Measurements from ENCODE around the gene METTL3.
A peak's percentile ranks its signal among the peaks of the same experiment; 100 is the strongest.

The METTL3 gene

GRCh38 chr14:21494902-21495762, 16.0 kb downstream of the METTL3 start:
- H2AFZ ChIP-seq (ENCODE audit: low read length) = no peak overlapping the region
- H3K27ac ChIP-seq (ENCODE audit: low read length) = no peak overlapping the region
- DNase-seq = no peak
- no peak overlapping the region for H3K9ac ChIP-seq (ENCODE audit: low read length)
- H4K20me1 ChIP-seq (ENCODE audit: insufficient read depth, low read length) = no peaks in the 10 kb centered on the region
- no peak overlapping the region for H3K4me3 ChIP-seq (ENCODE audit: low read length)
- no peaks in the 10 kb centered on the region; the same call in 1 of the 2 replicates for H3K36me3 ChIP-seq (replicated peaks; ENCODE audit: insufficient read depth, low read length)
- H3K9me3 ChIP-seq (replicated peaks; ENCODE audit: insufficient read depth, low read length) = no peaks in the 10 kb centered on the region
- peaks cover 6% of the 10 kb centered on the region; the same call in 1 of the 2 replicates for H3F3A ChIP-seq (ENCODE audit: insufficient read depth, low read length)
- H3K9me2 ChIP-seq (replicated peaks; ENCODE audit: insufficient read depth, low read length) = no peaks in the 10 kb centered on the region
- no peak overlapping the region for H3K4me2 ChIP-seq (ENCODE audit: low read depth, low read length)
- H3K27me3 ChIP-seq (replicated peaks; ENCODE audit: insufficient read depth, low read length) = no peaks in the 10 kb centered on the region
- no peaks in the 10 kb centered on the region for H3K4me1 ChIP-seq (ENCODE audit: low read length)
- TF ChIP-seq CTCF (IDR thresholded peaks at IDR 0.05; ENCODE audit: low read length) = no peak
- no peak for TF ChIP-seq EZH2 (optimal IDR thresholded peaks at IDR 0.05; ENCODE audit: low read depth, low read length)
- no peak for TF ChIP-seq EZH2phosphoT487 (IDR thresholded peaks at IDR 0.05; ENCODE audit: low read length)
- H3K79me2 ChIP-seq (ENCODE audit: low read length) = no peaks in the 10 kb centered on the region

GRCh38 chr14:21486640-21487087, 24.5 kb downstream of the METTL3 start:
- DNase-seq = no peak
- Histone ChIP-seq H3K79me2 (ENCODE audit: low read length) (peaks cover 2% of the 10 kb centered on the region; the same call in 1 of the 2 replicates), H3K27ac (ENCODE audit: low read length) (no peak overlapping the region), H3F3A (ENCODE audit: insufficient read depth, low read length) (no peaks in the 10 kb centered on the region), H2AFZ (ENCODE audit: low read length) (no peak overlapping the region), H3K4me2 (ENCODE audit: low read depth, low read length) (no peak overlapping the region), H4K20me1 (ENCODE audit: insufficient read depth, low read length) (no peaks in the 10 kb centered on the region), H3K27me3 (replicated peaks; ENCODE audit: insufficient read depth, low read length) (no peaks in the 10 kb centered on the region), H3K4me1 (ENCODE audit: low read length) (no peaks in the 10 kb centered on the region), H3K9me2 (replicated peaks; ENCODE audit: insufficient read depth, low read length) (no peaks in the 10 kb centered on the region), H3K4me3 (ENCODE audit: low read length) (no peak overlapping the region), H3K36me3 (replicated peaks; ENCODE audit: insufficient read depth, low read length) (no peaks in the 10 kb centered on the region), H3K9ac (ENCODE audit: low read length) (no peak overlapping the region), H3K9me3 (replicated peaks; ENCODE audit: insufficient read depth, low read length) (no peaks in the 10 kb centered on the region)
- TF ChIP-seq CTCF (IDR thresholded peaks at IDR 0.05; ENCODE audit: low read length) = no peak
- no peak for TF ChIP-seq EZH2phosphoT487 (IDR thresholded peaks at IDR 0.05; ENCODE audit: low read length)

DNA sequence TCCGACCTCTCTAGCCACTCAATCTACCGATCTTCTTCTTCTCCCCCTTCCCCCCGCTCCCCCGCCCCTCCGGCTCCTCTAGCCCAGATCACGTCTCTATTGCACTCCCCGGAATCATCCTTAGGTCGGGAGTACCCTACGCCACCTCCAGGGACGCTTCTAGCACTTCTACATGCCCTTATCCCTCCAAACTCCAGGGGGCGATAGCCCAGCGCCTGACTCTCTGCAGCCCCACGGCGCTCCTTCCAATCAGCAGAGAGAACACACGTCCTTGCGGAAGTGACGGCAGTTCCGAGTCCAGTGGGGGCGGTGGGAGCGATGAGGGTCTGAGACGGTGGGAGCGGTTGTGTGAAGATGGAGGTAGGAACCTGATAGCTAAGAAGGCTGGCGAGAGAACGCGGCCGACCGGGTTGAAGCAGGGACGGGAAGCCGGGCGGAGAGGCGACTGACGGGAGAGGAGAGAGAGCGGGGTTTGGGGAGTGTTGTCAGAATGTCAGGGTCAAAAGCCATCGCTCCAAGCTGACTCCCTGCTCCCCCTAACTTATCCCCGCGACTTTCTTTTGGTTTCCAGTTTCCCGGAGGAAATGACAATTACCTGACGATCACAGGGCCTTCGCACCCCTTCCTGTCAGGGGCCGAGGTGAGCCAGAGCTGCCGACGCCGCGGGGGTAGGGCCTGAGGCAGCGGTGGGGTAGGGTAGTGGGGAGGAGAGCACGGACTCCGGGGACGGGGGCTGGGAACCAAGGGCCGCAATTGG, 34.0 kb downstream of the METTL3 start, which contains the start of the genes RAB2B and TOX4:
Gene RAB2B (minus strand): TSS at position 35 of the 757 bp plus-strand sequence. CDS start 87 bp downstream, outside the sequence.
Gene TOX4 (plus strand): TSS at position 271 of the 757 bp plus-strand sequence. CDS start 84 bp downstream, at position 355.
- H3F3A ChIP-seq (ENCODE audit: insufficient read depth, low read length) = no peaks in the 10 kb centered on the region
- peak within 1 kb of the TSS; percentile 41; the same call in 1 of the 2 replicates for H3K27ac ChIP-seq (ENCODE audit: low read length)
- peak within 1 kb of the TSS; percentile 69 for H3K4me2 ChIP-seq (ENCODE audit: low read depth, low read length)
- H3K79me2 ChIP-seq (ENCODE audit: low read length) = peaks cover 22% of the 10 kb centered on the region
- peak within 1 kb of the TSS; percentile 69 for H3K9ac ChIP-seq (ENCODE audit: low read length)
- H3K4me1 ChIP-seq (ENCODE audit: low read length) = no peaks in the 10 kb centered on the region
- H3K27me3 ChIP-seq (replicated peaks; ENCODE audit: insufficient read depth, low read length) = no peaks in the 10 kb centered on the region
- H3K36me3 ChIP-seq (replicated peaks; ENCODE audit: insufficient read depth, low read length) = no peaks in the 10 kb centered on the region
- no peaks in the 10 kb centered on the region for H3K9me3 ChIP-seq (replicated peaks; ENCODE audit: insufficient read depth, low read length)
- no peaks in the 10 kb centered on the region for H4K20me1 ChIP-seq (ENCODE audit: insufficient read depth, low read length)
- H2AFZ ChIP-seq (ENCODE audit: low read length) = peak within 1 kb of the TSS; percentile 81
- H3K9me2 ChIP-seq (replicated peaks; ENCODE audit: insufficient read depth, low read length) = no peaks in the 10 kb centered on the region
- DNase-seq = peak; percentile 91
- TF ChIP-seq EZH2 (optimal IDR thresholded peaks at IDR 0.05; ENCODE audit: low read depth, low read length) = no peak
- peak; percentile 73 for TF ChIP-seq CTCF (IDR thresholded peaks at IDR 0.05; ENCODE audit: low read length)
- peak within 1 kb of the TSS; percentile 91 for H3K4me3 ChIP-seq (ENCODE audit: low read length)
